Measurements from ENCODE around the gene KRT4.

KRT4 gene

GRCh38 chr12:52836491-52837412, 22.8 kb upstream of the KRT4 start:
- no peak for DNase-seq

- DNase-seq: no peak
Measured at GRCh38 chr12:52836042-52836466, 22.1 kb upstream of the KRT4 start.

- no peak for DNase-seq
Measured at GRCh38 chr12:52835271-52836041, 21.5 kb upstream of the KRT4 start.

- DNase-seq: no peak
Measured at GRCh38 chr12:52834727-52835001, 20.7 kb upstream of the KRT4 start.

GRCh38 chr12:52833922-52834726, 20.2 kb upstream of the KRT4 start, which contains the start of gene KRT79:
Gene KRT79, minus strand, starts transcription at chr12:52834311. Its CDS starts 51 bp downstream, at chr12:52834260.
- DNase-seq: no peak

- no peak for DNase-seq
Measured at GRCh38 chr12:52832985-52833905, 19.3 kb upstream of the KRT4 start.

GRCh38 chr12:52832451-52832850, 18.5 kb upstream of the KRT4 start:
- no peak for DNase-seq

- DNase-seq: no peak
Measured at GRCh38 chr12:52831251-52831650, 17.3 kb upstream of the KRT4 start.

GRCh38 chr12:52829986-52830770, 16.3 kb upstream of the KRT4 start:
- DNase-seq: no peak

- DNase-seq: no peak
Measured at GRCh38 chr12:52828591-52829021, 14.7 kb upstream of the KRT4 start.

- no peak for DNase-seq
Measured at GRCh38 chr12:52828156-52828555, 14.2 kb upstream of the KRT4 start.

GRCh38 chr12:52827499-52828090, 13.7 kb upstream of the KRT4 start:
- no peak for DNase-seq

- DNase-seq: no peak
Measured at GRCh38 chr12:52826611-52827498, 12.9 kb upstream of the KRT4 start.

GRCh38 chr12:52825961-52826360, 12.0 kb upstream of the KRT4 start:
- no peak for DNase-seq

GRCh38 chr12:52824741-52825410, 11.0 kb upstream of the KRT4 start:
- DNase-seq: no peak

GRCh38 chr12:52823761-52824450, 10.0 kb upstream of the KRT4 start:
- no peak for DNase-seq

- DNase-seq: no peak
Measured at GRCh38 chr12:52822771-52823510, 9.0 kb upstream of the KRT4 start.

Measured in DMS79 (cell line).